ENCODE results near the gene SIX2.

DNA sequence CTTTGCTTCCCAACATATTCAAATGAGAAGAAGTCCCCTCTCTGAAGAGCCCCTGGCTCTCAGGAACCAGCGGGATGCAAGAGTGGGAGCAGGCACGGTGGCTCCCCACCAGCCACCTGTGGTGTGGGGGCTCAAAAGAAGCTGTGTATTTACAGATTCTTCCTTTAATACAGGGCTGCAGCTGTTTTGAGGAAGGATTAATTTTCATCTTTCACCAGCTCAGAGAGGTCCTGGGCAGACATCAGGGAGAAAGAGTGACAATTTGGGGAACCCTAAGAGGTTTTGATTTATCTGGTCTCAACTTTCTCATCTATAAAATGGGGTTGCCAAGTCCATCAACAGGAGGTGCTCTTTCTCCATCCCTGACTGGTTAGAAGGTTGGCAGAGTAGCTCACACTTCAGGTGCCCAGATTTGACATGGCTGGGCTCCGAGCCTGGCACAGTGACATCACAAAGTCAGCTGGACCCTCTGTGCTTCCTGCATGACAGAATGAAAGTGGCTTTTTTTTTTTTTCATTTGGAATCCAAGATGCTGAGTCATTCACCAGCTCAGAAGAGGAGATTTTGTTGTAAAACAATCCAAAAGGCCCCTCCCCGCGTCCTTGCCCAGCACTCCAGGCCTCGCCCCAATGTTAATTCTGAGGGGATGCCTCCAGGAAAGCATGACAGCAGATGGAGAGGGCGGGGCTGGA, 15.5 kb upstream of the SIX2 start:
- TF ChIP-seq KDM1A (CRISPR knock-in tag; IDR thresholded peaks at IDR 0.05) (no peak), NR2F1 (CRISPR knock-in tag; IDR thresholded peaks at IDR 0.05) (no peak), KLF6 (CRISPR knock-in tag; IDR thresholded peaks at IDR 0.05) (no peak), POLR2A (IDR thresholded peaks at IDR 0.05; ENCODE audit: insufficient read depth in 1 of 2, low read depth in 2 of 2, low read length in 2 of 2) (no peak), EZH2 (conservative IDR thresholded peaks at IDR 0.05; ENCODE audit: low read depth, low read length) (no peak), ZNF557 (CRISPR knock-in tag; IDR thresholded peaks at IDR 0.05) (no peak), ZNF274 (CRISPR knock-in tag; IDR thresholded peaks at IDR 0.05) (no peak), ZNF883 (CRISPR knock-in tag; IDR thresholded peaks at IDR 0.05; ENCODE audit: not compliant biosample characterization) (no peak)
- TF ChIP-seq, protein P1, sequence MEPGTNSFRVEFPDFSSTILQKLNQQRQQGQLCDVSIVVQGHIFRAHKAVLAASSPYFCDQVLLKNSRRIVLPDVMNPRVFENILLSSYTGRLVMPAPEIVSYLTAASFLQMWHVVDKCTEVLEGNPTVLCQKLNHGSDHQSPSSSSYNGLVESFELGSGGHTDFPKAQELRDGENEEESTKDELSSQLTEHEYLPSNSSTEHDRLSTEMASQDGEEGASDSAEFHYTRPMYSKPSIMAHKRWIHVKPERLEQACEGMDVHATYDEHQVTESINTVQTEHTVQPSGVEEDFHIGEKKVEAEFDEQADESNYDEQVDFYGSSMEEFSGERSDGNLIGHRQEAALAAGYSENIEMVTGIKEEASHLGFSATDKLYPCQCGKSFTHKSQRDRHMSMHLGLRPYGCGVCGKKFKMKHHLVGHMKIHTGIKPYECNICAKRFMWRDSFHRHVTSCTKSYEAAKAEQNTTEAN (CRISPR knock-in tag; conservative IDR thresholded peaks at IDR 0.05), result no peak

Measured in HepG2 (cell line).